Activated CD4-positive, alpha-beta T cell treated with anti-CD3 and anti-CD28 coated beads for 36 hours (primary cell): ENCODE results near the gene CTIF. TPM values are rescaled to one million over a fixed set of nuclear protein-coding genes. Genes with fewer than 3 reads are reported as not detected.

ENCODE experiments used
- ATAC-seq: fragments of 200-7000 bp; cut with Tn5 transposase; one replicate; pipeline ENCODE4 v1.10.0; 2021; ENCODE audit warnings: mild to moderate bottlenecking, moderate library complexity
- CTCF ChIA-PET: fragments of 350-600 bp; sonication (Branson Sonifier 250); formaldehyde crosslinking; loops from one replicate; lab custom pipeline; 2021; ENCODE audit warnings: antibody characterized with exemption; lab: Charles Lee
- POLR2A ChIA-PET: fragments of 350-600 bp; sonication (Branson Sonifier 250); formaldehyde crosslinking; loops from one replicate; lab custom pipeline; 2021; ENCODE audit warnings: antibody characterized with exemption, inconsistent platforms; lab: Charles Lee
- DNase-seq: peaks from one replicate; pipeline ENCODE4 v3.0.0-alpha.2; 2020
- H3K27ac Mint-ChIP-seq: one replicate; pipeline ENCODE4 v1.8.0; 2021; ENCODE audit warnings: mixed read lengths
- H3K27me3 Mint-ChIP-seq: one replicate; pipeline ENCODE4 v1.8.0; 2021; ENCODE audit warnings: mixed read lengths
- H3K36me3 Mint-ChIP-seq: one replicate; pipeline ENCODE4 v1.8.0; 2021; ENCODE audit warnings: low read depth, mixed read lengths
- H3K4me1 Mint-ChIP-seq: one replicate; pipeline ENCODE4 v1.8.0; 2021; ENCODE audit warnings: mixed read lengths
- H3K4me3 Mint-ChIP-seq: one replicate; pipeline ENCODE4 v1.8.0; 2021; ENCODE audit warnings: mild to moderate bottlenecking, moderate library complexity, mixed read lengths
- H3K9me3 Mint-ChIP-seq: one replicate; pipeline ENCODE4 v1.8.0; 2021; ENCODE audit warnings: low read depth, mixed read lengths
- intact Hi-C, 2 experiments: fragments of 100-400 bp; cut with DNase I in 1 of 2; cut with micrococcal nuclease in 1 of 2; formaldehyde crosslinking; loops; one replicate each; pipeline versions ENCODE4 v1.14.2 to v1.15.1; 2022 to 2024; cut with DNase I, micrococcal nuclease
- total RNA-seq, 2 experiments: library from RNA; stranded (reverse); gene quantifications; one replicate each; pipeline ENCODE4 v1.2.3, GENCODE V29; 2021

Gene CTIF
- total RNA-seq, 2 experiments from 2014 or later = 4.5 to 5.3 TPM

GRCh38 chr18:48831802-48832201 lies 293.0 kb downstream of the CTIF start:
- no peak overlapping the region for H3K27ac Mint-ChIP-seq
- DNase-seq (no peak), ATAC-seq (no peak)
- no peaks in the 10 kb centered on the region for H3K9me3 Mint-ChIP-seq
- no peaks in the 10 kb centered on the region for H3K27me3 Mint-ChIP-seq
- intact Hi-C loops = loop anchor here in 1 of 2 experiments (5.0 kb wide), 2 partner anchors 55 to 115 kb away; no protein-coding TSS in a partner anchor
- POLR2A ChIA-PET = interaction anchor here (1.0 to 1.1 kb wide), 2 partner anchors 12 to 30 kb away, joined by 3 to 8 read pairs; no protein-coding TSS in a partner anchor
- H3K36me3 Mint-ChIP-seq = no peaks in the 10 kb centered on the region
- H3K4me3 Mint-ChIP-seq = no peak overlapping the region
- CTCF ChIA-PET = interaction anchor here (1.0 to 1.3 kb wide), 4 partner anchors 10 to 55 kb away, joined by 4 read pairs; no protein-coding TSS in a partner anchor
- peaks cover 49% of the 10 kb centered on the region for H3K4me1 Mint-ChIP-seq

GRCh38 chr18:48832938-48833700 lies 294.3 kb downstream of the CTIF start:
- Mint-ChIP-seq H3K36me3 (no peaks in the 10 kb centered on the region), H3K4me1 (peaks cover 59% of the 10 kb centered on the region), H3K9me3 (no peaks in the 10 kb centered on the region), H3K27ac (peak overlapping the region; percentile 92), H3K4me3 (peak overlapping the region; percentile 73), H3K27me3 (no peaks in the 10 kb centered on the region)
- DNase-seq (peak; percentile 44), ATAC-seq (no peak)
- CTCF ChIA-PET = interaction anchor here (0.7 to 1.7 kb wide), 7 partner anchors 11 to 105 kb away, joined by 3 to 4 read pairs (median 4); no protein-coding TSS in a partner anchor
- POLR2A ChIA-PET = interaction anchor here (1.0 kb wide), 1 partner anchor 32 kb away, joined by 3 read pairs; no protein-coding TSS in a partner anchor
- intact Hi-C loops = loop anchor here in 1 of 2 experiments (5.0 kb wide), 2 partner anchors 56 to 114 kb away; no protein-coding TSS in a partner anchor

- no peaks in the 10 kb centered on the region for H3K9me3 Mint-ChIP-seq
- intact Hi-C loops = loop anchor here (1.0 to 5.0 kb wide), 7 partner anchors 19 to 117 kb away; no protein-coding TSS in a partner anchor
- peaks cover 66% of the 10 kb centered on the region for H3K4me1 Mint-ChIP-seq
- POLR2A ChIA-PET = interaction anchor here (1.1 to 1.3 kb wide), 2 partner anchors 19 to 20 kb away, joined by 3 to 4 read pairs; no protein-coding TSS in a partner anchor
- CTCF ChIA-PET = interaction anchor here (1.1 to 1.7 kb wide), 5 partner anchors 18 to 35 kb away, joined by 3 to 6 read pairs (median 3); no protein-coding TSS in a partner anchor
- H3K36me3 Mint-ChIP-seq = no peaks in the 10 kb centered on the region
- DNase-seq (peak; percentile 82), ATAC-seq (peak; percentile 77)
- peak overlapping the region; percentile 73 for H3K4me3 Mint-ChIP-seq
- H3K27ac Mint-ChIP-seq = peak overlapping the region; percentile 92
- H3K27me3 Mint-ChIP-seq = no peaks in the 10 kb centered on the region
Measured at GRCh38 chr18:48833701-48834412, 295.0 kb downstream of the CTIF start.

GRCh38 chr18:48834413-48835031 lies 295.7 kb downstream of the CTIF start:
- POLR2A ChIA-PET = interaction anchor here (0.8 to 1.3 kb wide), 3 partner anchors 20 to 33 kb away, joined by 3 to 4 read pairs (median 3); no protein-coding TSS in a partner anchor

GRCh38 chr18:48835119-48835518 lies 296.3 kb downstream of the CTIF start:
- H3K9me3 Mint-ChIP-seq = no peaks in the 10 kb centered on the region
- no peaks in the 10 kb centered on the region for H3K27me3 Mint-ChIP-seq
- POLR2A ChIA-PET = interaction anchor here (0.8 to 1.3 kb wide), 3 partner anchors 20 to 34 kb away, joined by 3 to 4 read pairs (median 3); no protein-coding TSS in a partner anchor
- intact Hi-C loops = no loop called here
- peak overlapping the region; percentile 73 for H3K4me3 Mint-ChIP-seq
- CTCF ChIA-PET = interaction anchor here (1.1 to 1.3 kb wide), 4 partner anchors 9 to 34 kb away, joined by 3 to 6 read pairs (median 4); no protein-coding TSS in a partner anchor
- peak overlapping the region; percentile 92 for H3K27ac Mint-ChIP-seq
- no peak for DNase-seq
- no peaks in the 10 kb centered on the region for H3K36me3 Mint-ChIP-seq
- peaks cover 75% of the 10 kb centered on the region for H3K4me1 Mint-ChIP-seq
- no peak for ATAC-seq

More at GRCh38 chr18:48834413-48835031, 295.7 kb downstream of the CTIF start:
- peak overlapping the region; percentile 73 for H3K4me3 Mint-ChIP-seq
- H3K27ac Mint-ChIP-seq = peak overlapping the region; percentile 92
- intact Hi-C loops = loop anchor here (1.0 to 5.0 kb wide), 7 partner anchors 19 to 117 kb away; no protein-coding TSS in a partner anchor
- H3K27me3 Mint-ChIP-seq = no peaks in the 10 kb centered on the region
- H3K4me1 Mint-ChIP-seq = peaks cover 73% of the 10 kb centered on the region
- H3K9me3 Mint-ChIP-seq = no peaks in the 10 kb centered on the region
- no peaks in the 10 kb centered on the region for H3K36me3 Mint-ChIP-seq
- ATAC-seq (peak; percentile 88), DNase-seq (peak; percentile 87)
- CTCF ChIA-PET = interaction anchor here (0.7 to 1.7 kb wide), 7 partner anchors 9 to 35 kb away, joined by 3 to 6 read pairs (median 4); no protein-coding TSS in a partner anchor

- Mint-ChIP-seq H3K4me3 (no peak overlapping the region), H3K27ac (peak overlapping the region; percentile 92), H3K36me3 (no peaks in the 10 kb centered on the region), H3K9me3 (no peaks in the 10 kb centered on the region), H3K27me3 (no peaks in the 10 kb centered on the region), H3K4me1 (peaks cover 79% of the 10 kb centered on the region)
- POLR2A ChIA-PET = no interaction called here
- ATAC-seq = no peak
- intact Hi-C loops = no loop called here
- CTCF ChIA-PET = interaction anchor here (1.1 to 1.3 kb wide), 2 partner anchors 8 to 11 kb away, joined by 3 to 4 read pairs; no protein-coding TSS in a partner anchor
- no peak for DNase-seq
Measured at GRCh38 chr18:48835745-48836170, 296.9 kb downstream of the CTIF start.

- POLR2A ChIA-PET = no interaction called here
- H3K27ac Mint-ChIP-seq = peak overlapping the region; percentile 35
- ATAC-seq (no peak), DNase-seq (no peak)
- H3K36me3 Mint-ChIP-seq = no peaks in the 10 kb centered on the region
- intact Hi-C loops = no loop called here
- CTCF ChIA-PET = interaction anchor here (1.1 kb wide), 1 partner anchor 11 kb away, joined by 3 read pairs; no protein-coding TSS in a partner anchor
- H3K9me3 Mint-ChIP-seq = no peaks in the 10 kb centered on the region
- no peak overlapping the region for H3K4me3 Mint-ChIP-seq
- peaks cover 78% of the 10 kb centered on the region for H3K4me1 Mint-ChIP-seq
- no peaks in the 10 kb centered on the region for H3K27me3 Mint-ChIP-seq
Measured at GRCh38 chr18:48836231-48836805, 297.5 kb downstream of the CTIF start.

- POLR2A ChIA-PET = no interaction called here
- Mint-ChIP-seq H3K27me3 (no peaks in the 10 kb centered on the region), H3K27ac (no peak overlapping the region), H3K4me3 (no peak overlapping the region), H3K36me3 (no peaks in the 10 kb centered on the region), H3K9me3 (no peaks in the 10 kb centered on the region), H3K4me1 (peaks cover 80% of the 10 kb centered on the region)
- CTCF ChIA-PET = interaction anchor here (1.1 kb wide), 1 partner anchor 10 kb away, joined by 3 read pairs; no protein-coding TSS in a partner anchor
- intact Hi-C loops = no loop called here
- DNase-seq (no peak), ATAC-seq (no peak)
Measured at GRCh38 chr18:48836806-48837615, 298.2 kb downstream of the CTIF start.

GRCh38 chr18:48837676-48838075 lies 298.8 kb downstream of the CTIF start:
- H3K36me3 Mint-ChIP-seq = no peaks in the 10 kb centered on the region
- ATAC-seq (no peak), DNase-seq (no peak)
- CTCF ChIA-PET = no interaction called here
- H3K27ac Mint-ChIP-seq = no peak overlapping the region
- H3K4me3 Mint-ChIP-seq = no peak overlapping the region
- intact Hi-C loops = no loop called here
- H3K27me3 Mint-ChIP-seq = no peaks in the 10 kb centered on the region
- POLR2A ChIA-PET = no interaction called here
- H3K9me3 Mint-ChIP-seq = no peaks in the 10 kb centered on the region
- H3K4me1 Mint-ChIP-seq = peaks cover 81% of the 10 kb centered on the region
